ENCODE data around the gene MACROD2. TPM values are rescaled to one million over a fixed set of nuclear protein-coding genes. Genes with fewer than 3 reads are reported as not detected.

Gene MACROD2
- total RNA-seq, 1 donor from 2014 or later, result not detected

GRCh38 chr20:14883324-14883723 is 888.0 kb downstream of the MACROD2 start:
- Mint-ChIP-seq H3K27ac (no peak overlapping the region), H3K27me3 (ENCODE audit: low read depth) (no peaks in the 10 kb centered on the region), H3K36me3 (ENCODE audit: low read depth) (no peaks in the 10 kb centered on the region), H3K4me1 (ENCODE audit: low read depth) (no peaks in the 10 kb centered on the region), H3K9me3 (peaks cover 47% of the 10 kb centered on the region), H3K4me3 (ENCODE audit: low read depth) (no peak overlapping the region)
- DNase-seq (ENCODE audit: low spot score), result no peak
- intact Hi-C loops (cut with micrococcal nuclease), result no loop called here

- Mint-ChIP-seq H3K4me1 (ENCODE audit: low read depth) (no peaks in the 10 kb centered on the region), H3K27me3 (ENCODE audit: low read depth) (no peaks in the 10 kb centered on the region), H3K36me3 (ENCODE audit: low read depth) (no peaks in the 10 kb centered on the region), H3K9me3 (peaks cover 44% of the 10 kb centered on the region), H3K4me3 (ENCODE audit: low read depth) (no peak overlapping the region), H3K27ac (no peak overlapping the region)
- no peak for DNase-seq (ENCODE audit: low spot score)
- intact Hi-C loops (cut with micrococcal nuclease), result no loop called here
Observed at GRCh38 chr20:14885661-14886060, 890.3 kb downstream of the MACROD2 start.

- H3K27me3 Mint-ChIP-seq (ENCODE audit: low read depth), result no peaks in the 10 kb centered on the region
- peaks cover 44% of the 10 kb centered on the region for H3K9me3 Mint-ChIP-seq
- H3K4me3 Mint-ChIP-seq (ENCODE audit: low read depth), result no peak overlapping the region
- intact Hi-C loops (cut with micrococcal nuclease), result no loop called here
- no peak overlapping the region for H3K27ac Mint-ChIP-seq
- H3K4me1 Mint-ChIP-seq (ENCODE audit: low read depth), result no peaks in the 10 kb centered on the region
- no peak for DNase-seq (ENCODE audit: low spot score)
- no peaks in the 10 kb centered on the region for H3K36me3 Mint-ChIP-seq (ENCODE audit: low read depth)
Observed at GRCh38 chr20:14888134-14888533, 892.8 kb downstream of the MACROD2 start.

GRCh38 chr20:14889496-14890255 is 894.4 kb downstream of the MACROD2 start:
- peaks cover 46% of the 10 kb centered on the region for H3K9me3 Mint-ChIP-seq
- no peaks in the 10 kb centered on the region for H3K36me3 Mint-ChIP-seq (ENCODE audit: low read depth)
- no peak overlapping the region for H3K4me3 Mint-ChIP-seq (ENCODE audit: low read depth)
- H3K27ac Mint-ChIP-seq, result no peak overlapping the region
- no peak for DNase-seq (ENCODE audit: low spot score)
- intact Hi-C loops (cut with micrococcal nuclease), result no loop called here
- no peaks in the 10 kb centered on the region for H3K27me3 Mint-ChIP-seq (ENCODE audit: low read depth)
- no peaks in the 10 kb centered on the region for H3K4me1 Mint-ChIP-seq (ENCODE audit: low read depth)

- intact Hi-C loops (cut with micrococcal nuclease), result no loop called here
- Mint-ChIP-seq H3K9me3 (peaks cover 43% of the 10 kb centered on the region), H3K36me3 (ENCODE audit: low read depth) (no peaks in the 10 kb centered on the region), H3K4me3 (ENCODE audit: low read depth) (no peak overlapping the region), H3K27me3 (ENCODE audit: low read depth) (no peaks in the 10 kb centered on the region), H3K4me1 (ENCODE audit: low read depth) (no peaks in the 10 kb centered on the region), H3K27ac (no peak overlapping the region)
- DNase-seq (ENCODE audit: low spot score), result no peak
Observed at GRCh38 chr20:14890713-14891112, 895.4 kb downstream of the MACROD2 start.

- H3K27ac Mint-ChIP-seq, result no peak overlapping the region
- H3K4me1 Mint-ChIP-seq (ENCODE audit: low read depth), result no peaks in the 10 kb centered on the region
Observed at GRCh38 chr20:14892782-14893181, 897.5 kb downstream of the MACROD2 start.

GRCh38 chr20:14896569-14896968 is 901.3 kb downstream of the MACROD2 start:
- no peaks in the 10 kb centered on the region for H3K36me3 Mint-ChIP-seq (ENCODE audit: low read depth)
- peaks cover 22% of the 10 kb centered on the region for H3K9me3 Mint-ChIP-seq
- DNase-seq (ENCODE audit: low spot score), result no peak
- no peak overlapping the region for H3K27ac Mint-ChIP-seq
- intact Hi-C loops (cut with micrococcal nuclease), result no loop called here
- no peaks in the 10 kb centered on the region for H3K27me3 Mint-ChIP-seq (ENCODE audit: low read depth)
- H3K4me1 Mint-ChIP-seq (ENCODE audit: low read depth), result no peaks in the 10 kb centered on the region
- H3K4me3 Mint-ChIP-seq (ENCODE audit: low read depth), result no peak overlapping the region

More at GRCh38 chr20:14892782-14893181, 897.5 kb downstream of the MACROD2 start:
- Mint-ChIP-seq H3K27me3 (ENCODE audit: low read depth) (no peaks in the 10 kb centered on the region), H3K36me3 (ENCODE audit: low read depth) (no peaks in the 10 kb centered on the region), H3K4me3 (ENCODE audit: low read depth) (no peak overlapping the region), H3K9me3 (peaks cover 36% of the 10 kb centered on the region)
- intact Hi-C loops (cut with micrococcal nuclease), result no loop called here
- DNase-seq (ENCODE audit: low spot score), result no peak

- H3K36me3 Mint-ChIP-seq (ENCODE audit: low read depth), result no peaks in the 10 kb centered on the region
- peaks cover 26% of the 10 kb centered on the region for H3K9me3 Mint-ChIP-seq
- H3K4me1 Mint-ChIP-seq (ENCODE audit: low read depth), result no peaks in the 10 kb centered on the region
- H3K4me3 Mint-ChIP-seq (ENCODE audit: low read depth), result no peak overlapping the region
- H3K27ac Mint-ChIP-seq, result no peak overlapping the region
- no peaks in the 10 kb centered on the region for H3K27me3 Mint-ChIP-seq (ENCODE audit: low read depth)
- intact Hi-C loops (cut with micrococcal nuclease), result no loop called here
- no peak for DNase-seq (ENCODE audit: low spot score)
Observed at GRCh38 chr20:14897608-14898007, 902.3 kb downstream of the MACROD2 start.

- no peak overlapping the region for H3K4me3 Mint-ChIP-seq (ENCODE audit: low read depth)
- H3K27ac Mint-ChIP-seq, result no peak overlapping the region
- H3K27me3 Mint-ChIP-seq (ENCODE audit: low read depth), result no peaks in the 10 kb centered on the region
- intact Hi-C loops (cut with micrococcal nuclease), result no loop called here
- no peaks in the 10 kb centered on the region for H3K4me1 Mint-ChIP-seq (ENCODE audit: low read depth)
- H3K9me3 Mint-ChIP-seq, result peaks cover 31% of the 10 kb centered on the region
- DNase-seq (ENCODE audit: low spot score), result no peak
- H3K36me3 Mint-ChIP-seq (ENCODE audit: low read depth), result no peaks in the 10 kb centered on the region
Observed at GRCh38 chr20:14902432-14903089, 907.2 kb downstream of the MACROD2 start.

GRCh38 chr20:14906908-14907434 is 911.7 kb downstream of the MACROD2 start:
- H3K4me1 Mint-ChIP-seq (ENCODE audit: low read depth), result no peaks in the 10 kb centered on the region
- no peak for DNase-seq (ENCODE audit: low spot score)
- no peaks in the 10 kb centered on the region for H3K27me3 Mint-ChIP-seq (ENCODE audit: low read depth)
- intact Hi-C loops (cut with micrococcal nuclease), result no loop called here
- no peaks in the 10 kb centered on the region for H3K36me3 Mint-ChIP-seq (ENCODE audit: low read depth)
- peaks cover 51% of the 10 kb centered on the region for H3K9me3 Mint-ChIP-seq
- no peak overlapping the region for H3K4me3 Mint-ChIP-seq (ENCODE audit: low read depth)
- H3K27ac Mint-ChIP-seq, result no peak overlapping the region

GRCh38 chr20:14910126-14910525 is 914.8 kb downstream of the MACROD2 start:
- no peak overlapping the region for H3K4me3 Mint-ChIP-seq (ENCODE audit: low read depth)
- no peaks in the 10 kb centered on the region for H3K36me3 Mint-ChIP-seq (ENCODE audit: low read depth)
- H3K9me3 Mint-ChIP-seq, result peaks cover 41% of the 10 kb centered on the region
- H3K4me1 Mint-ChIP-seq (ENCODE audit: low read depth), result no peaks in the 10 kb centered on the region
- intact Hi-C loops (cut with micrococcal nuclease), result no loop called here
- H3K27me3 Mint-ChIP-seq (ENCODE audit: low read depth), result no peaks in the 10 kb centered on the region
- no peak for DNase-seq (ENCODE audit: low spot score)
- H3K27ac Mint-ChIP-seq, result no peak overlapping the region

- Mint-ChIP-seq H3K9me3 (peaks cover 35% of the 10 kb centered on the region), H3K36me3 (ENCODE audit: low read depth) (no peaks in the 10 kb centered on the region), H3K4me1 (ENCODE audit: low read depth) (no peaks in the 10 kb centered on the region), H3K27me3 (ENCODE audit: low read depth) (no peaks in the 10 kb centered on the region), H3K27ac (no peak overlapping the region), H3K4me3 (ENCODE audit: low read depth) (no peak overlapping the region)
- no peak for DNase-seq (ENCODE audit: low spot score)
- intact Hi-C loops (cut with micrococcal nuclease), result no loop called here
Observed at GRCh38 chr20:14913896-14914620, 918.7 kb downstream of the MACROD2 start.

GRCh38 chr20:14914633-14915032 is 919.3 kb downstream of the MACROD2 start:
- Mint-ChIP-seq H3K27ac (no peak overlapping the region), H3K4me1 (ENCODE audit: low read depth) (no peaks in the 10 kb centered on the region), H3K36me3 (ENCODE audit: low read depth) (no peaks in the 10 kb centered on the region), H3K9me3 (peaks cover 32% of the 10 kb centered on the region), H3K27me3 (ENCODE audit: low read depth) (no peaks in the 10 kb centered on the region), H3K4me3 (ENCODE audit: low read depth) (no peak overlapping the region)
- intact Hi-C loops (cut with micrococcal nuclease), result no loop called here
- no peak for DNase-seq (ENCODE audit: low spot score)

Data from activated T-helper 2 cell treated with anti-CD3 and anti-CD28 coated beads, Interferon-gamma antibody, Interleukin-2, Interleukin-4, amounts not matched to agents 10 μg/mL and 5 μg/mL and 100 μg/mL, durations not matched to agents 14 hours and 24 hours and 36 hours (primary cell).